Right cardiac atrium (tissue), 5 donors: ENCODE data around the gene SMCHD1. TPM values are rescaled to one million over a fixed set of nuclear protein-coding genes. Genes with fewer than 3 reads are reported as not detected.
"Not testable (repeated sequence)": the region's sequence is repeated elsewhere in the genome, so short reads cannot be mapped to it uniquely, and the experiment has no call there.

Experiments
- ATAC-seq, 2 donors: fragments of 200-7000 bp; cut with Tn5 transposase; one replicate each; pipeline versions ENCODE4 v1.8.0 to v1.9.1; 2020; ENCODE audit warnings: moderate library complexity in 2 of 2, mild to moderate bottlenecking in 1 of 2
- DNase-seq, 3 donors: peaks; one replicate each; pipeline ENCODE4 v3.0.0-alpha.2; 2020
- H3K27ac ChIP-seq: one replicate; pipeline ENCODE4 v1.5.1; 2013; ENCODE audit warnings: mild to moderate bottlenecking, low read length, control low read depth, moderate library complexity
- H3K27me3 ChIP-seq: one replicate; pipeline ENCODE4 v1.6.1; 2013; ENCODE audit not compliant: control insufficient read depth, insufficient read depth
- H3K4me1 ChIP-seq: one replicate; pipeline ENCODE4 v1.6.1; 2013; ENCODE audit warnings: low read length; ENCODE audit not compliant: control insufficient read depth, insufficient read depth
- H3K4me3 ChIP-seq: one replicate; pipeline ENCODE4 v1.5.1; 2013; ENCODE audit warnings: low read length, control low read depth
- H3K9me3 ChIP-seq: one replicate; pipeline ENCODE4 v1.6.1; 2013; ENCODE audit warnings: low read length; ENCODE audit not compliant: control insufficient read depth
- WGBS: extraction: QIAGEN DNeasy Blood & Tissue Kit; methylation state at CpG from one replicate; pipeline ENCODE4 v1.1.7; 2013; 5-methylcytosine and 5-hydroxymethylcytosine counted together
- intact Hi-C, 4 donors: fragments of 100-400 bp; cut with DNase I; formaldehyde crosslinking; loops; one replicate each; pipeline versions ENCODE4 v1.11.0 to v1.14.0; 2022 to 2023
- polyA plus RNA-seq: library from polyadenylated mRNA; stranded (reverse); fragments of 200-250 nt; gene quantifications from one replicate; pipeline ENCODE4 v1.2.3, GENCODE V29; 2013
- total RNA-seq, 4 donors: library from RNA; stranded (reverse); fragmentation: NEBNext Ultra II Directional; extraction: Animal tissue kit (Norgen Biotek cat#: 25700); gene quantifications; one replicate each; pipeline ENCODE4 v1.2.1, GENCODE V29; 2021
- donor health status: healthy with polysubstance abuse.
- donor health status: DM: no; HTN: yes; CAD: no.
- donor health status: DM: no; HTN: no; CAD: no.
- donor health status: DM: no; HTN: yes; CAD: no; lungs with severe emphysema.
- donor health status: DM: yes; HTN: yes; CAD: no.

Gene SMCHD1
- total and polyA plus RNA-seq, 5 donors = 7.1 to 31.4 (median 30.7) TPM

GRCh38 chr18:2787225-2787624 lies 131.7 kb downstream of the SMCHD1 start:
- DNase-seq (no peak), ATAC-seq (no peak)
- Histone ChIP-seq H3K27me3 (no peaks in the 10 kb centered on the region), H3K4me3 (no peak overlapping the region), H3K27ac (no peak overlapping the region), H3K4me1 (no peaks in the 10 kb centered on the region), H3K9me3 (no peaks in the 10 kb centered on the region)
- intact Hi-C loops = no loop called here

GRCh38 chr18:2792395-2792794 lies 136.9 kb downstream of the SMCHD1 start:
- H3K4me3 ChIP-seq = no peak overlapping the region
- 99% methylated on average over 2 of the region's 2 CpGs for WGBS
- H3K27ac ChIP-seq = no peak overlapping the region
- intact Hi-C loops = loop anchor here in 1 of 4 donors (10.0 kb wide), 1 partner anchor 122 kb away; no protein-coding TSS in a partner anchor
- DNase-seq = no peak
- no peak for ATAC-seq
- H3K9me3 ChIP-seq = no peaks in the 10 kb centered on the region
- no peaks in the 10 kb centered on the region for H3K27me3 ChIP-seq
- H3K4me1 ChIP-seq = no peaks in the 10 kb centered on the region

- DNase-seq (no peak), ATAC-seq (no peak)
- WGBS = 97% methylated on average over 9 of the region's 9 CpGs
- Histone ChIP-seq H3K4me3 (no peak overlapping the region), H3K9me3 (no peaks in the 10 kb centered on the region), H3K27me3 (no peaks in the 10 kb centered on the region), H3K4me1 (no peaks in the 10 kb centered on the region), H3K27ac (no peak overlapping the region)
- intact Hi-C loops = loop anchor here in 1 of 4 donors (10.0 kb wide), 1 partner anchor 121 kb away; no protein-coding TSS in a partner anchor
Measured at GRCh38 chr18:2794159-2794558, 138.6 kb downstream of the SMCHD1 start.

- Histone ChIP-seq H3K27me3 (no peaks in the 10 kb centered on the region), H3K4me1 (no peaks in the 10 kb centered on the region), H3K9me3 (no peaks in the 10 kb centered on the region), H3K27ac (no peak overlapping the region), H3K4me3 (no peak overlapping the region)
- intact Hi-C loops = loop anchor here in 1 of 4 donors (10.0 kb wide), 1 partner anchor 117 kb away; no protein-coding TSS in a partner anchor
- ATAC-seq (no peak), DNase-seq (no peak)
- 92% methylated on average over 1 of the region's 1 CpG for WGBS
Measured at GRCh38 chr18:2797951-2798350, 142.4 kb downstream of the SMCHD1 start.

GRCh38 chr18:2799369-2799768 lies 143.8 kb downstream of the SMCHD1 start:
- Histone ChIP-seq H3K9me3 (no peaks in the 10 kb centered on the region), H3K4me3 (no peak overlapping the region), H3K27ac (no peak overlapping the region), H3K27me3 (no peaks in the 10 kb centered on the region), H3K4me1 (no peaks in the 10 kb centered on the region)
- no peak for ATAC-seq
- no peak for DNase-seq
- 97% methylated on average over 2 of the region's 2 CpGs for WGBS
- intact Hi-C loops = loop anchor here in 1 of 4 donors (10.0 kb wide), 1 partner anchor 115 kb away; no protein-coding TSS in a partner anchor

- DNase-seq = no peak
- H3K4me3 ChIP-seq = no peak overlapping the region
- intact Hi-C loops = loop anchor here in 1 of 4 donors (10.0 kb wide), 1 partner anchor 99 kb away; no protein-coding TSS in a partner anchor
- H3K9me3 ChIP-seq = no peaks in the 10 kb centered on the region
- no peaks in the 10 kb centered on the region for H3K27me3 ChIP-seq
- no peak overlapping the region for H3K27ac ChIP-seq
- ATAC-seq = no peak
- WGBS = 94% methylated on average over 8 of the region's 8 CpGs
- H3K4me1 ChIP-seq = no peaks in the 10 kb centered on the region
Measured at GRCh38 chr18:2805970-2806943, 150.7 kb downstream of the SMCHD1 start.

GRCh38 chr18:2808640-2809039 lies 153.1 kb downstream of the SMCHD1 start:
- ATAC-seq, H3K4me1 ChIP-seq, H3K27me3 ChIP-seq, H3K4me3 ChIP-seq, H3K9me3 ChIP-seq, H3K27ac ChIP-seq, DNase-seq: not testable (repeated sequence)
- 80% methylated on average over 2 of the region's 2 CpGs for WGBS
- intact Hi-C loops = loop anchor here in 1 of 4 donors (10.0 kb wide), 1 partner anchor 96 kb away; no protein-coding TSS in a partner anchor

- not testable (repeated sequence) for H3K9me3 ChIP-seq, ATAC-seq, DNase-seq, H3K27me3 ChIP-seq, H3K4me3 ChIP-seq, H3K27ac ChIP-seq, H3K4me1 ChIP-seq
- WGBS = 81% methylated on average over 6 of the region's 6 CpGs
- intact Hi-C loops = loop anchor here in 1 of 4 donors (10.0 kb wide), 1 partner anchor 95 kb away; no protein-coding TSS in a partner anchor
Measured at GRCh38 chr18:2809666-2810183, 154.2 kb downstream of the SMCHD1 start.

GRCh38 chr18:2811416-2811815 lies 155.9 kb downstream of the SMCHD1 start:
- no peak for ATAC-seq

GRCh38 chr18:2814928-2815327 lies 159.4 kb downstream of the SMCHD1 start:
- no peak overlapping the region for H3K27ac ChIP-seq
- no peaks in the 10 kb centered on the region for H3K4me1 ChIP-seq
- H3K9me3 ChIP-seq = no peaks in the 10 kb centered on the region
- 97% methylated on average over 2 of the region's 2 CpGs for WGBS
- intact Hi-C loops = no loop called here
- DNase-seq = no peak
- no peak overlapping the region for H3K4me3 ChIP-seq
- no peaks in the 10 kb centered on the region for H3K27me3 ChIP-seq
- ATAC-seq = no peak

More at GRCh38 chr18:2811416-2811815, 155.9 kb downstream of the SMCHD1 start:
- Histone ChIP-seq H3K27ac (no peak overlapping the region), H3K9me3 (no peaks in the 10 kb centered on the region), H3K4me3 (no peak overlapping the region), H3K27me3 (no peaks in the 10 kb centered on the region), H3K4me1 (no peaks in the 10 kb centered on the region)
- WGBS = 99% methylated on average over 1 of the region's 1 CpG
- DNase-seq = no peak
- intact Hi-C loops = no loop called here

GRCh38 chr18:2818281-2818680 lies 162.8 kb downstream of the SMCHD1 start:
- no peaks in the 10 kb centered on the region for H3K4me1 ChIP-seq
- ATAC-seq = no peak

More at GRCh38 chr18:2818281-2818680, 162.8 kb downstream of the SMCHD1 start:
- Histone ChIP-seq H3K4me3 (no peak overlapping the region), H3K27ac (no peak overlapping the region), H3K27me3 (no peaks in the 10 kb centered on the region), H3K9me3 (no peaks in the 10 kb centered on the region)
- intact Hi-C loops = no loop called here
- no peak for DNase-seq
